WERI-Rb-1 (cell line): ENCODE results near the gene CCDC178.

Experiments
- DNase-seq: peaks from one replicate; pipeline ENCODE4 v3.0.0-alpha.2; 2020
- H3K27ac ChIP-seq: fragments of 250-450 bp; sonication (Bioruptor Pico); 2 replicates; pipeline ENCODE4 v1.5.1; 2020; ENCODE audit warnings: mild to moderate bottlenecking, moderate library complexity
- H3K27me3 ChIP-seq: fragments of 250-450 bp; sonication (Bioruptor Pico); 2 replicates; pipeline ENCODE4 v1.5.1; 2021; ENCODE audit warnings: mild to moderate bottlenecking, low read depth, moderate library complexity; ENCODE audit not compliant: insufficient read depth, severe bottlenecking
- H3K36me3 ChIP-seq: fragments of 250-450 bp; sonication (Bioruptor Pico); 2 replicates; pipeline ENCODE4 v1.5.1; 2020; ENCODE audit warnings: mild to moderate bottlenecking, moderate library complexity
- H3K4me3 ChIP-seq: 2 replicates; pipeline ENCODE4 v1.5.1; 2011; ENCODE audit warnings: low read depth, mild to moderate bottlenecking, control low read depth, low read length
- H3K9me3 ChIP-seq: fragments of 250-450 bp; sonication (Bioruptor Pico); 2 replicates; pipeline ENCODE4 v1.5.1; 2021; ENCODE audit warnings: mild to moderate bottlenecking, moderate library complexity; ENCODE audit not compliant: severe bottlenecking
- CTCF ChIP-seq: IDR thresholded peaks from 2 replicates; pipeline ENCODE4 v1.5.1; 2011; ENCODE audit warnings: low read depth, mild to moderate bottlenecking, control low read depth, inconsistent platforms, low read length

Gene CCDC178

GRCh38 chr18:33316146-33316587 lies 124.4 kb downstream of the CCDC178 start:
- Histone ChIP-seq H3K9me3 (no peaks in the 10 kb centered on the region), H3K27me3 (no peaks in the 10 kb centered on the region), H3K36me3 (no peaks in the 10 kb centered on the region), H3K27ac (no peak overlapping the region), H3K4me3 (no peak overlapping the region)
- TF ChIP-seq CTCF: no peak
- peak; percentile 12 for DNase-seq

- DNase-seq: no peak
- no peak overlapping the region for H3K27ac ChIP-seq
- H3K9me3 ChIP-seq: peaks cover 4% of the 10 kb centered on the region
- H3K4me3 ChIP-seq: no peak overlapping the region
- TF ChIP-seq CTCF: no peak
- no peaks in the 10 kb centered on the region for H3K36me3 ChIP-seq
- no peaks in the 10 kb centered on the region for H3K27me3 ChIP-seq
Observed at GRCh38 chr18:33307520-33307919, 133.0 kb downstream of the CCDC178 start.

- H3K27ac ChIP-seq: no peak overlapping the region
- no peak overlapping the region for H3K4me3 ChIP-seq
- no peaks in the 10 kb centered on the region for H3K36me3 ChIP-seq
- DNase-seq: no peak
- no peaks in the 10 kb centered on the region for H3K27me3 ChIP-seq
- no peak for TF ChIP-seq CTCF
- peaks cover 4% of the 10 kb centered on the region for H3K9me3 ChIP-seq
Observed at GRCh38 chr18:33304277-33304676, 136.2 kb downstream of the CCDC178 start.

GRCh38 chr18:33291539-33291938 lies 149.0 kb downstream of the CCDC178 start:
- Histone ChIP-seq H3K27ac (no peak overlapping the region), H3K9me3 (no peaks in the 10 kb centered on the region), H3K4me3 (no peak overlapping the region), H3K36me3 (no peaks in the 10 kb centered on the region), H3K27me3 (no peaks in the 10 kb centered on the region)
- TF ChIP-seq CTCF: no peak
- no peak for DNase-seq

- Histone ChIP-seq H3K27ac (no peak overlapping the region), H3K36me3 (no peaks in the 10 kb centered on the region)
Observed at GRCh38 chr18:33288082-33288716, 152.3 kb downstream of the CCDC178 start.

More at GRCh38 chr18:33288082-33288716, 152.3 kb downstream of the CCDC178 start:
- no peak for DNase-seq
- Histone ChIP-seq H3K27me3 (no peaks in the 10 kb centered on the region), H3K9me3 (no peaks in the 10 kb centered on the region), H3K4me3 (no peak overlapping the region)
- TF ChIP-seq CTCF: no peak
